ENCODE results near the gene NPIPA7.
"Not testable (repeated sequence)": the region's sequence is repeated elsewhere in the genome, so short reads cannot be mapped to it uniquely, and the experiment has no call there.

DNA sequence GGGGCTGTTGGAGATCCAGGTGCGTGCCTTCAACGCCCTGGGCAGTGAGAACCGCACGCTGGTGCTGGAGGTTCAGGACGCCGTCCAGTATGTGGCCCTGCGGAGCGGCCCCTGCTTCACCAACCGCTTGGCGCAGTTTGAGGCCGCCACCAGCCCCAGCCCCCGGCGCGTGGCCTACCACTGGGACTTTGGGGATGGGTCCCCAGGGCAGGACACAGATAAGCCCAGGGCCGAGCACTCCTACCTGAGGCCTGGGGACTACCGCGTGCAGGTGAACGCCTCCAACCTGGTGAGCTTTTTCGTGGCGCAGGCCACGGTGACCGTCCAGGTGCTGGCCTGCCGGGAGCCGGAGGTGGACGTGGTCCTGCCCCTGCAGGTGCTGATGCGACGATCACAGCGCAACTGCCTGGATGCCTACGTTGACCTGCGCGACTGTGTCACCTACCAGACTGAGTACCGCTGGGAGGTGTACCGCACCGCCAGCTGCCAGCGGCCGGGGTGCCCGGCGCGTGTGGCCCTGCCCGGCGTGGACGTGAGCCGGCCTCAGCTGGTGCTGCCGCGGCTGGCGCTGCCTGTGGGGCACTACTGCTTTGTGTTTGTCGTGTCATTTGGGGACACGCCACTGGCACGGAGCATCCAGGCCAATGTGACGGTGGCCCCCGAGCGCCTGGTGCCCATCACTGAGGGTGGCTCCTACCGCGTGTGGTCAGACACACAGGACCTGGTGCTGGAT, 12.2 kb upstream of the NPIPA7 start:
- TF ChIP-seq CTCF (IDR thresholded peaks at IDR 0.05; ENCODE audit: low read length); EZH2 (IDR thresholded peaks at IDR 0.05; ENCODE audit: borderline replicate concordance, low read length): not testable (repeated sequence)

Measured in OCI-LY1 (cell line).